H1 (cell line): ENCODE results near the gene ARHGEF10L. TPM values are rescaled to one million over a fixed set of nuclear protein-coding genes. Genes with fewer than 3 reads are reported as not detected.

Experiments
- CTCF ChIA-PET: fragments of 300-600 bp; sonication (Branson Sonifier 250); formaldehyde crosslinking; loops from one replicate; lab custom pipeline; 2021; ENCODE audit not compliant: partially characterized antibody; lab: Charles Lee
- POLR2A ChIA-PET: fragments of 300-600 bp; sonication (Branson Sonifier 250); formaldehyde crosslinking; loops from one replicate; lab custom pipeline; 2021; ENCODE audit warnings: inconsistent platforms; ENCODE audit not compliant: partially characterized antibody; lab: Charles Lee
- DNase-seq, 2 experiments: peaks; one replicate each; pipeline versions ENCODE4 v3.0.0 to v3.0.0-alpha.2; 2010 to 2022; ENCODE audit warnings: low spot score in 2 of 2, low read depth in 1 of 2, mixed read lengths in 1 of 2
- FAIRE-seq: peaks from 2 replicates; lab custom pipeline; 2011; peaks lifted over from hg19 to GRCh38; lab: Jason Lieb, UNC
- H2AFZ ChIP-seq: 2 replicates; pipeline ENCODE4 v1.8.1; 2012; ENCODE audit warnings: low read length, inconsistent platforms
- H2AK5ac ChIP-seq: 2 replicates; pipeline ENCODE4 v1.6.1; 2013; ENCODE audit warnings: low read depth, low read length
- H2BK120ac ChIP-seq: replicated peaks from 2 replicates; pipeline ENCODE3; 2013; ENCODE audit warnings: low read depth, low read length, inconsistent platforms
- H2BK12ac ChIP-seq: 2 replicates; pipeline ENCODE4 v1.6.1; 2013; ENCODE audit warnings: low read depth, low read length
- H2BK15ac ChIP-seq: 2 replicates; pipeline ENCODE4 v1.6.1; 2013; ENCODE audit warnings: low read length
- H2BK20ac ChIP-seq: 2 replicates; pipeline ENCODE4 v1.6.1; 2013; ENCODE audit warnings: low read length
- H2BK5ac ChIP-seq: 2 replicates; pipeline ENCODE4 v1.6.1; 2013; ENCODE audit warnings: low read depth, low read length
- H3K14ac ChIP-seq: 2 replicates; pipeline ENCODE4 v1.6.1; 2013; ENCODE audit warnings: inconsistent platforms; ENCODE audit not compliant: insufficient read length
- H3K18ac ChIP-seq: 2 replicates; pipeline ENCODE4 v1.6.1; 2013; ENCODE audit warnings: low read length; ENCODE audit errors: extremely low read depth
- H3K23ac ChIP-seq: 2 replicates; pipeline ENCODE4 v1.6.1; 2013; ENCODE audit warnings: inconsistent platforms; ENCODE audit not compliant: insufficient read length
- H3K23me2 ChIP-seq: 2 replicates; pipeline ENCODE4 v1.6.1; 2013; ENCODE audit warnings: low read depth, low read length
- H3K27ac ChIP-seq: 2 replicates; pipeline ENCODE4 v1.6.1; 2011; ENCODE audit warnings: low read depth, low read length, inconsistent platforms
- H3K27me3 ChIP-seq, 4 experiments: replicated peaks in 1 of 4; 1 replicate in 1 of 4; 2 replicates in 3 of 4; pipeline versions ENCODE4 v1.6.1 to v1.8.1; 2011 to 2013; ENCODE audit warnings: low read length in 3 of 4, mild to moderate bottlenecking in 3 of 4, inconsistent platforms in 2 of 4, mixed read lengths in 2 of 4, moderate library complexity in 1 of 4; ENCODE audit not compliant: control insufficient read depth in 3 of 4, insufficient read depth in 3 of 4; ENCODE audit errors: extremely low read depth in 1 of 4
- H3K36me3 ChIP-seq, 4 experiments: 2 replicates each; pipeline versions ENCODE4 v1.6.1 to v1.8.1; 2011 to 2013; ENCODE audit warnings: mild to moderate bottlenecking in 4 of 4, low read length in 3 of 4, moderate library complexity in 2 of 4, control low read depth in 1 of 4, inconsistent platforms in 1 of 4; ENCODE audit not compliant: insufficient read depth in 4 of 4, control insufficient read depth in 2 of 4
- H3K4ac ChIP-seq: replicated peaks from 2 replicates; pipeline ENCODE3; 2013; ENCODE audit warnings: low read length, low read depth, mixed read lengths, inconsistent platforms; ENCODE audit not compliant: insufficient read length
- H3K4me1 ChIP-seq, 4 experiments: replicated peaks in 1 of 4; 1 replicate in 1 of 4; 2 replicates in 3 of 4; pipeline versions ENCODE4 v1.6.1 to v1.8.1; 2011 to 2013; ENCODE audit warnings: low read length in 3 of 4, inconsistent platforms in 2 of 4, mixed read lengths in 1 of 4; ENCODE audit not compliant: insufficient read depth in 4 of 4, control insufficient read depth in 3 of 4
- H3K4me2 ChIP-seq, 2 experiments: 2 replicates each; pipeline versions ENCODE4 v1.6.1 to v1.8.1; 2011 to 2013; ENCODE audit warnings: low read depth in 2 of 2, low read length in 2 of 2, control low read depth in 1 of 2, inconsistent platforms in 1 of 2, mild to moderate bottlenecking in 1 of 2; ENCODE audit not compliant: insufficient read depth in 1 of 2
- H3K4me3 ChIP-seq, 4 experiments: fragments of 200-600, 300-600 bp in 1 of 4; sonication (generic), shearing (Covaris generic), sonication (Bioruptor Twin) in 1 of 4; 2 replicates each; pipeline versions ENCODE4 v1.5.1 to v1.8.1; 2011 to 2016; ENCODE audit warnings: low read length in 4 of 4, low read depth in 3 of 4, control low read depth in 2 of 4, inconsistent platforms in 2 of 4, mild to moderate bottlenecking in 2 of 4, mixed read lengths in 1 of 4, moderate library complexity in 1 of 4; ENCODE audit not compliant: insufficient read depth in 2 of 4; ENCODE audit errors: extremely low read depth in 1 of 4
- H3K56ac ChIP-seq: replicated peaks from 2 replicates; pipeline ENCODE3; 2013; ENCODE audit warnings: low read depth, mild to moderate bottlenecking, mixed read lengths, low read length, inconsistent platforms; ENCODE audit not compliant: insufficient read length
- H3K79me1 ChIP-seq: 2 replicates; pipeline ENCODE4 v1.6.1; 2013; ENCODE audit warnings: low read depth, low read length, control low read depth
- H3K79me2 ChIP-seq, 2 experiments: 2 replicates each; pipeline versions ENCODE4 v1.6.1 to v1.8.1; 2012 to 2013; ENCODE audit warnings: low read length in 2 of 2, mild to moderate bottlenecking in 2 of 2, inconsistent platforms in 1 of 2; ENCODE audit not compliant: insufficient read depth in 2 of 2, control insufficient read depth in 1 of 2
- H3K9ac ChIP-seq, 4 experiments: replicated peaks in 1 of 4; 1 replicate in 1 of 4; 2 replicates in 3 of 4; pipeline versions ENCODE4 v1.6.1 to v1.8.1; 2011 to 2013; ENCODE audit warnings: low read depth in 3 of 4, low read length in 3 of 4, control low read depth in 2 of 4, mild to moderate bottlenecking in 2 of 4, moderate library complexity in 2 of 4, inconsistent platforms in 1 of 4; ENCODE audit errors: extremely low read depth in 1 of 4
- H3K9me3 ChIP-seq, 2 experiments: 2 replicates each; pipeline versions ENCODE4 v1.6.1 to v1.8.1; 2012 to 2013; ENCODE audit warnings: mild to moderate bottlenecking in 2 of 2, moderate library complexity in 2 of 2, control low read depth in 1 of 2, inconsistent platforms in 1 of 2, low read depth in 1 of 2, low read length in 1 of 2, mixed read lengths in 1 of 2; ENCODE audit not compliant: insufficient read depth in 2 of 2
- H4K20me1 ChIP-seq, 2 experiments: replicated peaks in 1 of 2; 2 replicates each; pipeline versions ENCODE3 to v1.8.1; 2011 to 2013; ENCODE audit warnings: inconsistent platforms in 2 of 2, low read length in 2 of 2, mild to moderate bottlenecking in 1 of 2; ENCODE audit not compliant: insufficient read depth in 2 of 2, control insufficient read depth in 1 of 2
- H4K5ac ChIP-seq: 2 replicates; pipeline ENCODE4 v1.6.1; 2013; ENCODE audit warnings: low read length, low read depth, mixed read lengths, inconsistent platforms; ENCODE audit not compliant: insufficient read length
- H4K8ac ChIP-seq: 2 replicates; pipeline ENCODE4 v1.8.0; 2013; ENCODE audit warnings: mild to moderate bottlenecking, moderate library complexity, low read length, inconsistent platforms; ENCODE audit not compliant: insufficient read depth; ENCODE audit errors: extremely low read depth
- H4K91ac ChIP-seq: replicated peaks from 2 replicates; pipeline ENCODE3; 2013; ENCODE audit warnings: low read length, mixed read lengths, inconsistent platforms; ENCODE audit not compliant: insufficient read length
- E2F6 ChIP-seq: IDR thresholded peaks from 2 replicates; pipeline ENCODE4 v1.6.1; 2012; ENCODE audit warnings: inconsistent platforms
- POU5F1 ChIP-seq: IDR thresholded peaks from 2 replicates; pipeline ENCODE4 v1.6.1; 2011; ENCODE audit warnings: low read depth, mild to moderate bottlenecking, low read length, moderate library complexity
- WGBS, 2 experiments: shearing (Covaris generic) in 1 of 2; methylation state at CpG; one replicate each; pipeline versions ENCODE4 v1.1.6 to v1.1.7; 2013 to 2015; ENCODE audit warnings: low lambda C conversion rate in 2 of 2, mixed read lengths in 2 of 2, inconsistent platforms in 1 of 2, low coverage in 1 of 2, missing lambda C conversion rate in 1 of 2; ENCODE audit not compliant: insufficient replicate concordance in 2 of 2, insufficient coverage in 1 of 2, insufficient read length in 1 of 2; ENCODE audit errors: extremely low coverage in 1 of 2, missing lambda C conversion rate in 1 of 2; 5-methylcytosine and 5-hydroxymethylcytosine counted together
- polyA plus RNA-seq, 7 experiments: library from polyadenylated mRNA; depleted of rRNA in 3 of 7; stranded (reverse) in 5 of 7; unstranded in 2 of 7; fragments of >200 nt in 5 of 7; fragments of 200-250 nt in 2 of 7; gene quantifications; 1 replicate in 5 of 7; 2 replicates in 1 of 7; 4 replicates in 1 of 7; pipeline versions ENCODE4 v1.2.1 to v1.2.3, GENCODE V29; 2011 to 2013; ENCODE audit warnings: missing spikeins in 2 of 7, mixed read lengths in 2 of 7
- total RNA-seq: library from RNA; stranded (reverse); fragmentation: NEBNext Ultra II Directional; extraction: Animal tissue kit (Norgen Biotek cat#: 25700); gene quantifications from 2 replicates; pipeline ENCODE4 v1.2.1, GENCODE V29; 2021

ARHGEF10L gene
- total and polyA plus RNA-seq, 2 of the 8 experiments (the other 6 are each of a cell fraction or from before 2014, with no cell fraction given): 33.6 to 39.6 TPM

GRCh38 chr1:17520041-17520440 is 19.5 kb upstream of the ARHGEF10L start:
- H3K4ac ChIP-seq: no peak overlapping the region
- no peak overlapping the region for H3K23ac ChIP-seq
- H2BK20ac ChIP-seq: peak overlapping the region; percentile 98
- no peaks in the 10 kb centered on the region for H3K79me1 ChIP-seq
- peak overlapping the region; percentile 90; the same call in 1 of the 2 replicates for H2BK5ac ChIP-seq
- peak overlapping the region; percentile 18 for H2BK120ac ChIP-seq
- no peak overlapping the region for H3K56ac ChIP-seq
- H2BK15ac ChIP-seq: peak overlapping the region; percentile 97; the same call in 1 of the 2 replicates
- H3K4me2 ChIP-seq: no peak overlapping the region
- DNase-seq: no peak
- H2AFZ ChIP-seq: no peak overlapping the region
- no peaks in the 10 kb centered on the region; the same call in none of the 2 replicates for H3K23me2 ChIP-seq
- no peak overlapping the region for H3K14ac ChIP-seq
- H3K27ac ChIP-seq: no peak overlapping the region
- TF ChIP-seq POU5F1 (no peak), E2F6 (0 out of 2 replicates have a peak, but pooled peaks have one; percentile 28)
- peak overlapping the region; percentile 95 for H2BK12ac ChIP-seq
- peak overlapping the region; percentile 83 for H4K91ac ChIP-seq
- ChIA-PET POLR2A (interaction anchor here (2.3 to 7.5 kb wide), 3 partner anchors 11 to 39 kb away, joined by 5 to 49 read pairs (median 15); partner anchors contain the start of gene ARHGEF10L), CTCF (interaction anchor here (0.7 to 29.1 kb wide), 3 partner anchors 14 to 1883 kb away, joined by 3 to 1640 read pairs (median 58); partner anchors contain the start of gene ARHGEF10L)
- no peaks in the 10 kb centered on the region for H3K79me2 ChIP-seq
- H4K8ac ChIP-seq: no peak overlapping the region
- H3K27me3 ChIP-seq: no peaks in the 10 kb centered on the region
- H3K9me3 ChIP-seq: no peaks in the 10 kb centered on the region
- no peak overlapping the region for H3K9ac ChIP-seq
- peak overlapping the region; percentile 78 for H3K18ac ChIP-seq
- H2AK5ac ChIP-seq: no peak overlapping the region; the same call in 1 of the 2 replicates
- no peak for FAIRE-seq
- H4K5ac ChIP-seq: no peak overlapping the region
- H3K4me1 ChIP-seq: peaks cover 6 to 33% (median 23%) of the 10 kb centered on the region in 4 experiments
- no peaks in the 10 kb centered on the region for H4K20me1 ChIP-seq
- WGBS, 2 experiments: 84% methylated on average over 11 of the region's 12 CpGs; no CpG with 5 or more reads in 1 of the 2 experiments
- H3K4me3 ChIP-seq: no peak overlapping the region
- H3K36me3 ChIP-seq: no peaks in the 10 kb centered on the region
